T-cell (primary cell): Measurements from ENCODE around the gene RAB7A. TPM values are rescaled to one million over a fixed set of nuclear protein-coding genes. Genes with fewer than 3 reads are reported as not detected.

ENCODE experiments used
- ATAC-seq, 4 experiments: fragments of 200-7000 bp in 3 of 4; fragments of 150-1000 bp in 1 of 4; cut with Tn5 transposase; replicated peaks in 1 of 4; 1 replicate in 3 of 4; 2 replicates in 1 of 4; pipeline ENCODE4 v1.10.0; 2021; ENCODE audit warnings: moderate library complexity in 3 of 4, mild to moderate bottlenecking in 2 of 4, moderate number of reproducible peaks in 1 of 4
- CTCF ChIA-PET, 2 donors: fragments of 300-600 bp; sonication (Branson Sonifier 250); formaldehyde crosslinking; loops; one replicate each; lab custom pipeline; 2022; ENCODE audit warnings: antibody characterized with exemption in 2 of 2; lab: Charles Lee
- POLR2A ChIA-PET, 2 donors: fragments of 300-600 bp; sonication (Branson Sonifier 250); formaldehyde crosslinking; loops; one replicate each; lab custom pipeline; 2022; ENCODE audit warnings: antibody characterized with exemption in 2 of 2; lab: Charles Lee
- DNase-seq, 35 experiments: peaks; one replicate each; pipeline versions ENCODE4 v3.0.0 to v3.0.0-alpha.2; 2013 to 2023
- H3K27ac ChIP-seq: one replicate; pipeline ENCODE4 v1.5.1; 2013; ENCODE audit warnings: low read length
- H3K27me3 ChIP-seq, 2 experiments: replicated peaks in 1 of 2; 1 replicate in 1 of 2; 2 replicates in 1 of 2; pipeline versions ENCODE4 v1.6.1 to v1.7.0; 2013; ENCODE audit warnings: low read length in 1 of 2, mixed read lengths in 1 of 2; ENCODE audit not compliant: control insufficient read depth in 2 of 2, insufficient read depth in 2 of 2; ENCODE audit errors: extremely low read depth in 1 of 2
- H3K36me3 ChIP-seq, 2 donors: 1 replicate in 1 of 2; 2 replicates in 1 of 2; pipeline versions ENCODE4 v1.6.1 to v1.7.0; 2013; ENCODE audit warnings: low read length in 1 of 2; ENCODE audit not compliant: control insufficient read depth in 2 of 2, insufficient read depth in 1 of 2; ENCODE audit errors: extremely low read depth in 1 of 2
- H3K4me1 ChIP-seq, 2 experiments: 1 replicate in 1 of 2; 2 replicates in 1 of 2; pipeline versions ENCODE4 v1.6.1 to v1.7.0; 2013; ENCODE audit warnings: low read length in 2 of 2, mixed read lengths in 1 of 2; ENCODE audit not compliant: insufficient read depth in 2 of 2, control insufficient read depth in 1 of 2; ENCODE audit errors: extremely low read depth in 1 of 2
- H3K4me3 ChIP-seq, 2 donors: 1 replicate in 1 of 2; 2 replicates in 1 of 2; pipeline versions ENCODE4 v1.5.1 to v1.7.0; 2013; ENCODE audit warnings: mild to moderate bottlenecking in 2 of 2, low read length in 1 of 2, moderate library complexity in 1 of 2; ENCODE audit not compliant: control insufficient read depth in 1 of 2; ENCODE audit errors: extremely low read depth in 1 of 2
- H3K9me3 ChIP-seq: 2 replicates; pipeline ENCODE4 v1.7.0; 2013
- H3K27ac Mint-ChIP-seq, 2 donors: one replicate each; pipeline ENCODE4 v1.8.0; 2020 to 2021; ENCODE audit warnings: mild to moderate bottlenecking in 2 of 2, mixed read lengths in 2 of 2
- H3K27me3 Mint-ChIP-seq, 2 donors: one replicate each; pipeline ENCODE4 v1.8.0; 2021 to 2022; ENCODE audit warnings: mixed read lengths in 2 of 2
- H3K36me3 Mint-ChIP-seq: one replicate; pipeline ENCODE4 v1.8.0; 2021; ENCODE audit warnings: mixed read lengths
- H3K4me1 Mint-ChIP-seq, 3 donors: one replicate each; pipeline ENCODE4 v1.8.0; 2020 to 2022; ENCODE audit warnings: mixed read lengths in 3 of 3, mild to moderate bottlenecking in 1 of 3
- H3K4me3 Mint-ChIP-seq, 3 donors: one replicate each; pipeline ENCODE4 v1.8.0; 2020 to 2022; ENCODE audit warnings: mild to moderate bottlenecking in 3 of 3, mixed read lengths in 3 of 3, moderate library complexity in 3 of 3
- H3K9me3 Mint-ChIP-seq, 3 donors: one replicate each; pipeline ENCODE4 v1.8.0; 2020 to 2022; ENCODE audit warnings: mixed read lengths in 3 of 3
- WGBS: methylation state at CpG from one replicate; pipeline ENCODE4 v1.1.5; 2013; ENCODE audit warnings: missing lambda C conversion rate; ENCODE audit not compliant: insufficient coverage; 5-methylcytosine and 5-hydroxymethylcytosine counted together
- total RNA-seq, 35 experiments: library from RNA in 6 of 35; stranded (reverse) in 6 of 35; fragments of 120-200 nt in 1 of 35; gene quantifications; one replicate each; pipeline versions ENCODE4 v1.2.1 to v1.2.4 and lab custom pipeline; 2013 to 2026

RAB7A gene
- total RNA-seq, 5 donors from 2014 or later (not counting 1 experiment from before 2014, with no cell fraction given) = 130 to 161 (median 140) TPM

DNA sequence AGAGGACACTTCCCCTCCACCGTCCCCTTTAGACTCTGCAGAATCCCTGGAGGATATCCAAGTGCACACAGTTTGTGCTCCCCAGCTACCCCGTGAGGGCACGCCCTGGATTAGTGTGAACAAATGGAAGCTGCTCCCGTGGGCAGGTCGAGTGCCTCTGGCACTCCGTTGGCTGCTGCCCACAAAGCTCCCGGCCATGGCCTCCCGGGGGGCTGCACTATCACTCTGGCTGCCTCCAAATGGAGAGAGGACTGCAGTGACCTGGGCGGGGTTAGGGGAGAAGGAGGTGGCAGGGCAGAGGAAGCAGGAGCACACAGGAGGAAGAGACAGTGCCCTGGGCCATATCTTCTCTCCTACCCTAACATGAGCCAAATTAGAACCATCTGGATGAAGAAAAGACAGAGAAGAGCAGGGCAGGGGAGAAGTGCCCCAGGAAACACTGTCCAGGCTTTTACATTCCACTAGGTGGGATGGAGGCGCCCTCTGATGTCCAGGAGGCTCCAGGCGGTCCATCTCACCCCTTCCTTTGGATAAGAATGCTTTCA, 124.0 kb downstream of the RAB7A start:
- ATAC-seq = no peak
- no peak overlapping the region for H3K27ac ChIP-seq
- H3K27me3 Mint-ChIP-seq = no peaks in the 10 kb centered on the region
- CTCF ChIA-PET = no interaction called here
- POLR2A ChIA-PET = no interaction called here
- H3K9me3 ChIP-seq = no peaks in the 10 kb centered on the region
- peaks cover 3 to 17% of the 10 kb centered on the region in 2 experiments for H3K4me1 ChIP-seq
- peaks cover 11 to 16% (median 14%) of the 10 kb centered on the region in 3 donors for H3K4me1 Mint-ChIP-seq
- 82% methylated on average over 10 of the region's 11 CpGs for WGBS
- no peaks in the 10 kb centered on the region for H3K27me3 ChIP-seq
- no peak overlapping the region for H3K27ac Mint-ChIP-seq
- no peak overlapping the region for H3K4me3 ChIP-seq
- no peaks in the 10 kb centered on the region for H3K36me3 Mint-ChIP-seq
- no peak overlapping the region for H3K4me3 Mint-ChIP-seq
- no peak for DNase-seq
- peaks cover 0 to 11% (median 5%) of the 10 kb centered on the region in 3 donors for H3K9me3 Mint-ChIP-seq
- no peaks in the 10 kb centered on the region for H3K36me3 ChIP-seq

DNA sequence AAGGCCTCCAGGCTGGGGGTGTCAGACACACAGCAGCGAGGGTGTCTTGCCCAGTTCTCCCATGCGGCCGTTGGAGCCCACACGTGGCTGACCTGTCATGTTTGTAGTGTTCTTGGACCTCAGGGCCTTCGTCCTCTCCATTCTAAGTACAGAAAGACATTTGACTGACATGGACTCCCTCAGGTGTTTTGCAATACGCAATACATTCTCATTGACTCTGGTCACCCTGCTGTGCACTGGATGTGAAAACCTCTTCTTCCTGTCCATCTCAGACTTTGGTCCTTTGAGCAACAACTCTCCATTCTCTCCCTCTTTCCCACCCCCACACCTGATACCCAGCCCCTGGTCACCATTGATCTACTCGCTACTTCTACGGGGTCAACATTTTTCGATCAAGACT, 124.6 kb downstream of the RAB7A start:
- no peak for ATAC-seq
- WGBS = 88% methylated on average over 6 of the region's 9 CpGs

DNA sequence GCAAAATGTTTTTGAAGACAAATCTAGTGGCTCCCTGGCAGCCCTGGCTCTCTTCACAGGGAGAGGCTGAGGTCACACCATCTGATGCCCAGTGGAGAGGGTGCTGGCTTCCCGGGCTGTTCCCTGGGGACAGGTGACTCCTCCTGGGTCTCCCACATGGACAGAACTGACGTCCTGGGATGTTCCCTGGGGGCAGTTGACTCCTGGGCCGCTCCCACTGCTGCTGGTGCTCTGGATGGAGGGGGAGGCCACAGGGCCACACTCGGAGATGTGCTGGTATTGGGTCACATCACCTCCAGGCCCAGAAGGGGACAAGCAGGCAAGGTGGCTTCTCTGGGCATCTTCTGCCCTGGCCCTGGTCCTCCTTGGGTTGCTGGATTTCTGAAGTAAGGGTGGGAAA, 125.6 kb downstream of the RAB7A start:
- 68% methylated on average over 3 of the region's 4 CpGs for WGBS
- DNase-seq = no peak
- POLR2A ChIA-PET = no interaction called here
- ATAC-seq = no peak
- CTCF ChIA-PET = no interaction called here
- H3K9me3 ChIP-seq = no peaks in the 10 kb centered on the region
- H3K36me3 ChIP-seq = no peaks in the 10 kb centered on the region
- Mint-ChIP-seq H3K36me3 (no peaks in the 10 kb centered on the region), H3K27ac (no peak overlapping the region), H3K9me3 (peaks cover 0 to 14% (median 10%) of the 10 kb centered on the region in 3 donors), H3K4me3 (no peak overlapping the region), H3K4me1 (peaks cover under 1 to 5% (median 2%) of the 10 kb centered on the region in 3 donors), H3K27me3 (no peaks in the 10 kb centered on the region)
- H3K4me3 ChIP-seq = no peak overlapping the region
- peaks cover 0 to 2% of the 10 kb centered on the region in 2 experiments for H3K4me1 ChIP-seq
- H3K27me3 ChIP-seq = no peaks in the 10 kb centered on the region
- no peak overlapping the region for H3K27ac ChIP-seq

More for the DNA sequence above, 124.6 kb downstream of the RAB7A start:
- DNase-seq = no peak
- POLR2A ChIA-PET = no interaction called here
- H3K27ac Mint-ChIP-seq = no peak overlapping the region
- H3K4me3 Mint-ChIP-seq = no peak overlapping the region
- peaks cover 0 to 14% (median 8%) of the 10 kb centered on the region in 3 donors for H3K9me3 Mint-ChIP-seq
- no peaks in the 10 kb centered on the region for H3K36me3 Mint-ChIP-seq
- peaks cover 3 to 12% of the 10 kb centered on the region in 2 experiments for H3K4me1 ChIP-seq
- no peak overlapping the region for H3K27ac ChIP-seq
- CTCF ChIA-PET = no interaction called here
- no peaks in the 10 kb centered on the region for H3K27me3 Mint-ChIP-seq
- peaks cover 6 to 10% (median 8%) of the 10 kb centered on the region in 3 donors for H3K4me1 Mint-ChIP-seq
- no peaks in the 10 kb centered on the region for H3K9me3 ChIP-seq
- no peak overlapping the region for H3K4me3 ChIP-seq
- H3K36me3 ChIP-seq = no peaks in the 10 kb centered on the region
- H3K27me3 ChIP-seq = no peaks in the 10 kb centered on the region

DNA sequence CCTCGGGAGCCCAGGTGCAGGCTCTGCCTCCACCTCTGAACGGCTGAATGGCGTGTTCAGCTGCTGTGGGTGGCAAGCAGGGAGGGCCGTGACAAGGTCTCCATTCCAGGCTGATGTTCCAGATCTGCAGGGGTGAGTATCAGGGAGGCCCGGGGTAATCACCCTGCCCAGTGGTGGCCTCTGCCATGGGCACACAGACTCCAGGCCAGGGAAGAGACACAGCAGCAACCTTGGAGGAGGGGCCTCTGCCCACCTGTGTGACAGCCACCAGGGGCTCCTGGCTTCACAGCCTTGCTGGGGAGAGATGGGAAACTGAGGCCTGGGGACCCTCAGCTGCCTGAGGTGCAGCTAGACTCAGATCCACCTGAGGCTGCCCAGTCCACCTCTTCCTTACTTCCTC, 127.8 kb downstream of the RAB7A start:
- no peak overlapping the region for H3K27ac ChIP-seq
- 100% methylated on average over 2 of the region's 5 CpGs for WGBS
- DNase-seq = no peak

DNA sequence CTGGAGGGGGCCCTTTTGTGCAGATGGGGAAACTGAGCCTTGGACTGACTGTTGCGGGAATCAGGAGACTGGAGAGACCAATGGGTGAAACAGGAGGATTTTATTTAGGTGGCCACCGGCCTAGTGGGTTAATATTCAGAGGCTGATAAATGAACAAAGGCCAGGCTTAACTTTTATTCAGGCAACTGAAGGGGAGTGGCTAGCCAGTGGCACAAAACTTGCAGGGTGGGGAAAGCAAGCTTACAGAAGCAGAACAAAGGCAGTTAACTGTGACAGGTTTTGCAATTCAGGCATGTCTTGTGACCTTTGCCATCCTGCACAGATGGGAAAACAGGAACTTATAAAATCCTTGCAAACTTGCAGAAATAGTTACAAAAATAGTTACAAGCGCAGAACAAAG, 128.5 kb downstream of the RAB7A start:
- H3K27me3 Mint-ChIP-seq = no peaks in the 10 kb centered on the region

More for the DNA sequence above, 127.8 kb downstream of the RAB7A start:
- Mint-ChIP-seq H3K4me1 (no peaks in the 10 kb centered on the region), H3K4me3 (no peak overlapping the region), H3K36me3 (peaks cover 6% of the 10 kb centered on the region), H3K27ac (no peak overlapping the region), H3K27me3 (no peaks in the 10 kb centered on the region), H3K9me3 (peaks cover 1 to 26% (median 19%) of the 10 kb centered on the region in 3 donors)
- ChIA-PET POLR2A (no interaction called here), CTCF (no interaction called here)
- Histone ChIP-seq H3K9me3 (no peaks in the 10 kb centered on the region), H3K36me3 (peaks cover 0 to 2% of the 10 kb centered on the region in 2 donors), H3K4me1 (no peaks in the 10 kb centered on the region), H3K4me3 (no peak overlapping the region), H3K27me3 (no peaks in the 10 kb centered on the region)
- no peak for ATAC-seq

DNA sequence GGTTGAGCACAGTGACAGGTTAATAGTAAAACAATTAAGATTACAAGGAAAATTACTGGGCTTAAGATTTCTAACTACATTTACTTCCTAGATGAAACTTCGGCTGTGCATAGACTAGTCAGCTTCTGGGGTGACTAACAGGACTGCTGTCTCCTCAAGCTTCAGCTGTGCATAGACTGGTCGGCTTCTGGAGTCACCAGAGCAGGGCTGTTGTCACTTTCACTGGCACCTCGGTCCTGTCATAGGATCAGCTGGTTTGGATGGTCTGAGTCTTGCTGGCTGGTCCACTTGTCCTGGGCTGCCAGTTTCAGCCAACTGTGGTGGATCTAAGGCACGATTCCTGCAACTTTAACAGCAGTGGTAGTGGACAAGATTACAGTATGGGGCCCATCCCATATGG, 129.6 kb downstream of the RAB7A start:
- Mint-ChIP-seq H3K4me1 (no peaks in the 10 kb centered on the region), H3K27me3 (no peaks in the 10 kb centered on the region), H3K27ac (no peak overlapping the region), H3K36me3 (peaks cover 10% of the 10 kb centered on the region), H3K4me3 (no peak overlapping the region), H3K9me3 (peaks cover 4 to 39% (median 27%) of the 10 kb centered on the region in 3 donors)
- no peak for ATAC-seq
- 72% methylated on average over 4 of the region's 4 CpGs for WGBS
- CTCF ChIA-PET = no interaction called here
- no peak for DNase-seq
- Histone ChIP-seq H3K27me3 (no peaks in the 10 kb centered on the region), H3K36me3 (peaks cover 0 to 4% of the 10 kb centered on the region in 2 donors), H3K4me3 (no peak overlapping the region), H3K4me1 (no peaks in the 10 kb centered on the region), H3K27ac (no peak overlapping the region), H3K9me3 (no peaks in the 10 kb centered on the region)
- POLR2A ChIA-PET = no interaction called here

More for the DNA sequence above, 128.5 kb downstream of the RAB7A start:
- no peak overlapping the region for H3K4me3 Mint-ChIP-seq
- WGBS = 95% methylated on average over 2 of the region's 3 CpGs
- H3K4me3 ChIP-seq = no peak overlapping the region
- H3K9me3 ChIP-seq = no peaks in the 10 kb centered on the region
- H3K27ac Mint-ChIP-seq = no peak overlapping the region
- H3K36me3 Mint-ChIP-seq = peaks cover 6% of the 10 kb centered on the region
- POLR2A ChIA-PET = no interaction called here
- H3K27ac ChIP-seq = no peak overlapping the region
- no peaks in the 10 kb centered on the region for H3K4me1 Mint-ChIP-seq
- no peaks in the 10 kb centered on the region for H3K27me3 ChIP-seq
- no peak for ATAC-seq
- peaks cover 4 to 30% (median 22%) of the 10 kb centered on the region in 3 donors for H3K9me3 Mint-ChIP-seq
- CTCF ChIA-PET = no interaction called here
- H3K4me1 ChIP-seq = no peaks in the 10 kb centered on the region
- no peak for DNase-seq
- peaks cover 0 to 4% of the 10 kb centered on the region in 2 donors for H3K36me3 ChIP-seq
